B cell (primary cell): Measurements from ENCODE around the gene IGFL2.

Source experiments
- EZH2 ChIP-seq: IDR thresholded peaks from 2 replicates; pipeline ENCODE4 v1.6.1; 2012; ENCODE audit warnings: borderline replicate concordance, low read depth, mild to moderate bottlenecking, moderate library complexity, low read length; ENCODE audit not compliant: insufficient read depth, poor library complexity, severe bottlenecking
- TF ChIP-seq, protein P1 (sequence below): fragments of 200-600 bp; IDR thresholded peaks from one replicate; pipeline ENCODE4 v1.8.0; 2022; ENCODE audit warnings: antibody characterized with exemption, mild to moderate bottlenecking

DNA sequence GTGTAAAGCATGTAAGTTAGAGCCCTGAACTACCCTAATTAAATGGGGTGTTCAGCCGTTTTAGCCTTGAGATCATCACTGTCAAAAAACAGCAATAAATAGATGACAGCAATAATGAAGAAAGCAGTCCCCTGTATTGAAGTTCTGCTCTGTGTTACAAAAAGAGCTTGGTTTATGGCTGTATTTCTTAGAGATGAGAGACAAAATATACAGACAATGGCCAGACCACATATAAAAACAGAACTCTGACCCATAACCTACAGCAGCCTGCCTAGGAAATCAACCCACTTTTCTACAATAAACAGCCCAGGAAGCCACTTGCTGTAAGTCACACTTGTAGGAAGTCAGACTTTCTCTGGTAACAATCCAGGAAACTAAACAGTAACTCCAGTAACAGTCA lies 34.3 kb upstream of the IGFL2 start:
- TF ChIP-seq, protein P1, sequence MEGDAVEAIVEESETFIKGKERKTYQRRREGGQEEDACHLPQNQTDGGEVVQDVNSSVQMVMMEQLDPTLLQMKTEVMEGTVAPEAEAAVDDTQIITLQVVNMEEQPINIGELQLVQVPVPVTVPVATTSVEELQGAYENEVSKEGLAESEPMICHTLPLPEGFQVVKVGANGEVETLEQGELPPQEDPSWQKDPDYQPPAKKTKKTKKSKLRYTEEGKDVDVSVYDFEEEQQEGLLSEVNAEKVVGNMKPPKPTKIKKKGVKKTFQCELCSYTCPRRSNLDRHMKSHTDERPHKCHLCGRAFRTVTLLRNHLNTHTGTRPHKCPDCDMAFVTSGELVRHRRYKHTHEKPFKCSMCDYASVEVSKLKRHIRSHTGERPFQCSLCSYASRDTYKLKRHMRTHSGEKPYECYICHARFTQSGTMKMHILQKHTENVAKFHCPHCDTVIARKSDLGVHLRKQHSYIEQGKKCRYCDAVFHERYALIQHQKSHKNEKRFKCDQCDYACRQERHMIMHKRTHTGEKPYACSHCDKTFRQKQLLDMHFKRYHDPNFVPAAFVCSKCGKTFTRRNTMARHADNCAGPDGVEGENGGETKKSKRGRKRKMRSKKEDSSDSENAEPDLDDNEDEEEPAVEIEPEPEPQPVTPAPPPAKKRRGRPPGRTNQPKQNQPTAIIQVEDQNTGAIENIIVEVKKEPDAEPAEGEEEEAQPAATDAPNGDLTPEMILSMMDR, result no peak
- TF ChIP-seq EZH2, result no peak
